Measurements from ENCODE around the gene PARP16.
"Not testable (repeated sequence)": the region's sequence is repeated elsewhere in the genome, so short reads cannot be mapped to it uniquely, and the experiment has no call there.

Gene PARP16

DNA sequence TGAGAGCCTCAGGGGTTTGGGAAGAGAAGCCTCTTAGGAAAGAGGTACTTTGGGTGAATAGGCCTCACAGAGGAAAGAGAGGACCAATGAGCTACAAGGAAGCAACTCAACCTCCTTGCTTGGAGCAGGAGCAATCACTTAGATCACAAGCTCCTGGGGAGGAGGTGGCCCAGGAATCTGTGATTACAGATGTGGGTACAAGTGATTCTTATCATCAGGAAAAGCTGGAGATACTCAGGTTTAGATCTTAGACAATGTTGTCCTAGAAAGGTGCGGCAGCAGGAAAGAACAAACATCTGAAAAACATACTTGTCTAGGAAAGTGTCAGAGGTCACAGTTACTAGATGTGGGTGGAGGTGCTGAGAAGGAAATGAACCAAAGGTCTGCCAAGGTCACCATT, 8.2 kb downstream of the PARP16 start:
- no peak for DNase-seq (ENCODE audit: extremely low read depth in 1 of 2, low read depth in 1 of 2)

DNA sequence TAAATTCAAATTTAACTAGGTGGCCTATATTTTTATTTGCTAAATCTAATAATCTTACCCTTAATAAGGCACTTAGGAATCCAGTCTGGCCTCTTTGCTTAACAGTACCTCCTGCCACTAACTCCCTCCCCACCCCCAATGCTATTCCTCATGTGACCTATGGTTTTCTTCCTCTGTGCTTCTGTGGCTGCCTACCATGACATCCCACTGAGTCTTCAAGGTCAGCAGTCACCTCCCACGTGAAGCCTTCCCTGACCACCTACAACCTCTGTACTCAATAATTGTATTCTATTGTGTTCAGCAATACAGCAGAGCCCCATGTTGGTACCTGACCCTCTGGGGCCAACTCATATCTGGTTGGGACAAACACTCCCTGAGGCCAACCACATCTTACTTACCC, 9.7 kb downstream of the PARP16 start:
- no peak for DNase-seq (ENCODE audit: extremely low read depth in 1 of 2, low read depth in 1 of 2)

DNA sequence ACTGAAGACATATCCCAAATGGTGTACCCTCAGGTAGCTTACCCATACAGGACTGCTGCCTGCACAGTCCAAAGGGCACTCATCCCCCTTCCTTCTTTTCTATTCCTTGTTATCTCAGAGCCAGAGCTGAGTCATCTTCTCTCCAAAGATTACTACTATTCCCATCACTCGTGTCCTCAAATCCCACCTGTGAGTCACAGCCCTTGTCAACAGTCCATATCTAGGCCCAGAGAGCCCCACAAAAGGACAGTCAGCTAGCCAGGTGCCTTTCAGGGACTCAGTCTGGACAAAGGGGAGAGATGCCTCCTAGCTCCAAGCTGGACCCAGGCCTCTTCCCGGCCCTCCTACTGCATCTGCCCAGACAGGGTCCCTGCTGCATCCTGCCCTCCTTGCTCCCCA, 11.0 kb downstream of the PARP16 start:
- no peak for DNase-seq (ENCODE audit: extremely low read depth in 1 of 2, low read depth in 1 of 2)

DNA sequence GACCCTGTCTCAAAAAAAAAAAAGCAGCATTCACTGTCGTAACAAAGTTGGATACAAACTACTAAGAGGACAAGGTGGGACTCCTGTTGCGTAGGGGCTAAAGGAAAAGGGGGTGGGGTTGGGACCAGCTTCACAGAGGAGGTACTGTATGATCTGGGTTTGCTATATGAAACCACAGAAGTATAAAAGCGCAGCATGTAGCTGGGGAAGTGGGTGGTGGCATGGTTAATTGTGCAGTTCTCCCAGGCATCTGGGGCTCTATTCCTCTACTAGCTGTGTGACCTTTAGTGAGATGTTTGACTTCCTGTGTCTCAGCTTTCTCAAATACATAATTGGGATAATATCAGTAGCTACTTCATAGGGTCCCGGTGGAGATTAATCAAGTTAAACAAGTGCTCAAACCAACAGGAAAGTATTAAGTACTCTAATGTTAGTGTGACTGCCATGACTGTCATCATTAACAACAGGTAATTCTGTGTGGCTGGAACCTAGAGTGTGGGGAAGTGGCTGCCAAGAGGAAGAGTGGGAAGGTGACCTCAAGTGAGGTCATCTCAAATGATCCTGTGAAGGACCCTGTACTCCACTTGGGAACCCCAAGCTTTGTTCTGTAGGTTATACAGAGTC, 11.5 kb downstream of the PARP16 start:
- DNase-seq (ENCODE audit: extremely low read depth in 1 of 2, low read depth in 1 of 2): no peak

DNA sequence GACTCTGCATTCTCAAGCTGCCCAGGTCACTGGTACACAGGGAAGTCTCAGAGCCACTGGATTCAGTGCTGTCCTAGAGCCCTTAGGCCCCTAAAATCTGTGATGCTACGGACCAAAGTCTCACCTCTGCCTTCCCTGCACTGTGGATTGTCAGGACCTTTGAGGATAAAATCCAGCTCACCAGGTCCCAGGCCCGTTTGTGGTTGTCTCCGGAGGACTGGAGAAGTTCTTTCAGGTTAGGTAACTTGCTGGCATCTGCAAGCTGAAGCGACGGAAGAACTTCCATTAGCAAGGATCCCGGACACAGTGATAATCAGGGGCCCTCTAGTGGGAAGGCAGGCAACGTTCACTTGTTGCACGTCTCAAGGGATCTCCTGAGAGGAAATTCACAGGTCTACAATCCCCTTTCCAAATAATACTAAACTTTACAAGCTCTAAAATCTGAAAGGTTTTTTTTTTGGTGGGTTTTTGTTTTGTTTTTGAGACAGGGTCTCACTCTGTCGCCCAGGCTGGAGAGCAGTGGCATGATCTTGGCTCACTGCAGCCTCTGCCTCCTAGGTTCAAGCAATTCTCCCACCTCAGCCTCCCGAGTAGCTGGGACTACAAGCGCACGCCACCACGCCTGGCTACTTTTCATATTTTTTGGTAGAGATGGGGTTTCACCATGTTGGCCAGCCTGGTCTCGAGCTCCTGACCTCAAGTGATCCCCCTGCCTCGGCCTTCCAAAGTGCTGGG, 15.7 kb downstream of the PARP16 start:
- not testable (repeated sequence) for DNase-seq (ENCODE audit: extremely low read depth in 1 of 2, low read depth in 1 of 2)

DNA sequence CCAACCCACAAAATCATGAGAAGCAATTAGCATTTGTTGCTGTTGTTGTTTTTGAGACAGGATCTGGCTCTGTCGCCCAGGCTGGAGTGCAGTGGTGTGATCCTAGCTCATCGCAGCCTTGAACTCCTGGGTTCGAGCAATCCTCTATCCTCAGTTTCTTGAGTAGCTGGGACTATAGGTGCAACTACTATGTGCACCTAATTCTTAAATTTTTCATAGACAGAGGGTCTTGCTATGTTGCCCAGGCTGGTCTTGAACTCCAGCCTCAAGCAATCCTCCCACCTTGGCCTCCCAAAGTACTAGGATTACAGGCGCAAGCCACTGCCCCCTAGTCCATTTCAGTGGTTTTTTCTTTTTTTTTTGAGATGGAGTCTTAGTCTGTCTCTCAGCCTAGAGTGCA, 18.3 kb downstream of the PARP16 start:
- DNase-seq (ENCODE audit: extremely low read depth in 1 of 2, low read depth in 1 of 2): no peak

DNA sequence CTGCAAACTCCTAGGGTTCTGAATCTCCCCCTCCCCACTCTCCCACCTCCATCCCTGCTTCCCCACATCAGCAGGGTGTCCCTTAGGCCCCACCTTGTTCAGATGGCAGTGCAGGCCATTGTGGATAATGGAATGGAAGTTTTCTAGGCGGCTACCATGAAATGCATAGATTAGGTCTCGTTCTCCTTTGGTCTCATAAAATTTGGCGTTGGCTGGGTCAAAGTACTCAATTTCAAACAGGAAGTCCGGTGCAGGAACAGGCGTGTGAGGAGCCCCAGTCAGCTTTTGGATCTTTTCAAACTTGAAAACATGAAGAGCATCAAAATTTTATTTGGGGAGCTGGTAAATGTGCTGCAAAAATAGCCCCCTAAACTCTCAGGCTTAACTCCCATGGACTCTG, 20.2 kb downstream of the PARP16 start:
- no peak for DNase-seq (ENCODE audit: extremely low read depth in 1 of 2, low read depth in 1 of 2)

DNA sequence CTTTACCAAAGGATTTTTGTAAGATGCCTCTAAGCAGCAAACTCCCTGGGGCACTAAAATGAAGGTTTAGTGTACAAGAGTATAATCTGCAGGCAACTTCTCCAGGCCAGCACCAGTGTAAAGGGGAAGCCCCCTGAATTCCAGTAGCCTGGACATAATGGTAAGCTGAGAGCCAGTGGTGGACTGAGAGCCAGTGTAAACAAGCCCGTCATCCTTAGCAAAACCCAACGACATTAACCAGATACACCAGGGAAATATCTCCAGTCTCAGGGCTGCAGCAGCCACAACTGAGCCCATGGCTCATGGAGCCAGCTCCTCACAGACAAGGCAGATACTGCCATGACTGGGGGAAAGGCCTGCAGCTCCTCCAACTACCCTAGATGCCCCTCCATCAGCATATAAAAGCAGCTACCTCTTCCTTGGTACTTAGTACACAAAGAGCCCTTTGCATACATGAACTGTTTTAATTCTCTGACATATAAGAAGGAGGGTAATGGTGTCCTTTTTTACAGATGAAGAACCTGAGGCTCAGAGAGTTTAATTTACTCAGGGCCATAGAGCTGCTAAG, 21.7 kb downstream of the PARP16 start:
- DNase-seq (ENCODE audit: extremely low read depth in 1 of 2, low read depth in 1 of 2): no peak

DNA sequence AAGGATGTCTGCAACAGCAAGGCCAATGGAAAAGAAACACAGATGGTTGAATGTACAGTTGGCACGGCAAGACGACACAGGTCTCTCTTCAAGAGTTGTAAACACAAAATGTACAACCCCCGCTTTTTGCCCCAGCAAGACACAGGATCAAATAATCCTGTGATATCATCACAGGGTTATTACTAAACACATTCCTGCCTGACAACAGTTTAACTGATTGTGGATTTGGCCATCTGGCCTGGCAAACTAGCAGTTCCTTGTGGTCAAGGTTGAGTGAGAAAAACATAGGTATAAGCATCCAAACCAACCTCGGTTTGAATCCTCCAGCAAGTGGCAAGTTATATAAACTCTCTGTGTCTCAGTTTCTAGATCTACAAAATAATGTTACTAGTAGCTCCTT, 23.4 kb downstream of the PARP16 start:
- no peak for DNase-seq (ENCODE audit: extremely low read depth in 1 of 2, low read depth in 1 of 2)

DNA sequence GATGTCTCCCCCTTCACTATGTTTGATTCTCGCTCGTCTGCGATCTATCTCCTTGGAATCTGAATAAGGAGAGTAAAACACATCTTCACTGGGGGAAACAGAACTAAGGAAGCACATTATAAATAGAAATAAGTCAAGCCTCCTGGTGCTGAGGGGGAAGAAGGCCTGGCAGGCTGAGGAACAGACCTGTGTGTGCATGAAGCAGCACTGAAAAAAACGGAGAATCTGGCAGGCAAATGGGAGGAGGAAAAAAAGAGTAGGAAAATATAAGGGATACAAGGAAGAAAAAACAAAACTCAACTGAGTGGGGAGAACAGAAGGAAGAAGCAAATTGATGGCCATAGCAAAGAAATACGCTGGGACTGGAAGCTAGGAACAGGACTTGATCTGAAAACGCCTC, 25.7 kb downstream of the PARP16 start:
- no peak for DNase-seq (ENCODE audit: extremely low read depth in 1 of 2, low read depth in 1 of 2)

DNA sequence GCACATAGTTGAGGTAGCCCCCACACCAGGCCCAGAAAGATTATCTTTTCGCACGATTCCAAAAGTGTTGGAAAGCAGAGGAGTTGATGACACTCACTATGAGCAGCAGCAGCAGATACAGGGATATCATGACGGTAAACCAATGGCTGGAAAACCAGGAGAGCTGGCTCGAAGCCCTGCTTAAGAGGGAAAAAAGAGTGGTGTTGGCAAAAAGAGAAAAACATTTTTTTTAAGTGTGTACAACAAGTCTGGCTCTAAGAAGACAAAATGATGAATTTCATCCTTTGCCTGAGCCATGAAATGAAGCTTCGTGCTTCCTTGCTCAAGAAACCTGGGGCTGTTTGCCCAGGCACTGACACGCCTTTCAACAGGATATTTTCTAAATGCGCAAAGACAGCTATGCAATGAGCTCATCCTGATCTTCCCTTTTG, 27.3 kb downstream of the PARP16 start:
- no peak for DNase-seq (ENCODE audit: extremely low read depth in 1 of 2, low read depth in 1 of 2)

DNA sequence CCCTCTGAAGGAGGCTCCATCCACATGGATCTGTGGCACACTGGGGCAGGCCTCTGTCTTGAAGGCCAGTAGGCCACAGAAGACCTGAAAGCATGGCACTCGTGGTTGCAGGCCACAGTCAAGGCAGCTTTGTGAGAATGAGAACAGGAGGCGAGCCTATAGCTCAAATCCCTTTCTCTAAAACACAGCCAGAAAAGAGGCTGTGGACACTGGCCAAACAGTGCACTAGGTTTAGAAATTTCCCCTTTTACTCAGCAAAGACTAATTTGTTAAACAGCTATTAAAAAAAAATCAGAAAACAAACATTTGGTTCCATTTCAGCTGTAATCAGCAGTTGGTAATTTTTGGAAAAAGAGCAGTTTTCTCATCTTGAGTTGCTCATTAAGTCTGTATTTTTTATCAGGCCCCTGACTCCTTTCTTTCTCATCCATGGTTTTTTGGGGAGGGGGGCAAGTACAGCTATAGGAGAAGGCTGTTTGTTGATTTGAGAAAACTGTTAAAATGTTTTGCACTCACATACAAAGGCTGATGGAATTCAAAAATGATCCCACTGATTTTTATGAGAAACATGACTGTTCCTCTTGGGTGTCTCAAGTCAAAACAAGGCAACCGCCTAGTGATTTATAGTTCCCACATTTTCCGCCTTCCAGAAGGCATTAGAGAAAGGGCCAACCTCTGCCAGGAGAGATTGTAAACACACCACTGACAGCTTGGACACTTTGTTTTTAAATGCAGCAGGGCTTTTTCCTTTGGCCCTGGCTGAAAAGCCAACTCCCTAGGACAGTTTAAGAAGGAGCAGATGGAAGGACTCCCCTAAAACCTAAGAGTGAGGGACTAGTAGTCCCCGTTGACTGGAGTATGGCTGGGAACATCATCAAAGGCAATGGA, 28.1 kb downstream of the PARP16 start:
- no peak for DNase-seq (ENCODE audit: extremely low read depth in 1 of 2, low read depth in 1 of 2)

DNA sequence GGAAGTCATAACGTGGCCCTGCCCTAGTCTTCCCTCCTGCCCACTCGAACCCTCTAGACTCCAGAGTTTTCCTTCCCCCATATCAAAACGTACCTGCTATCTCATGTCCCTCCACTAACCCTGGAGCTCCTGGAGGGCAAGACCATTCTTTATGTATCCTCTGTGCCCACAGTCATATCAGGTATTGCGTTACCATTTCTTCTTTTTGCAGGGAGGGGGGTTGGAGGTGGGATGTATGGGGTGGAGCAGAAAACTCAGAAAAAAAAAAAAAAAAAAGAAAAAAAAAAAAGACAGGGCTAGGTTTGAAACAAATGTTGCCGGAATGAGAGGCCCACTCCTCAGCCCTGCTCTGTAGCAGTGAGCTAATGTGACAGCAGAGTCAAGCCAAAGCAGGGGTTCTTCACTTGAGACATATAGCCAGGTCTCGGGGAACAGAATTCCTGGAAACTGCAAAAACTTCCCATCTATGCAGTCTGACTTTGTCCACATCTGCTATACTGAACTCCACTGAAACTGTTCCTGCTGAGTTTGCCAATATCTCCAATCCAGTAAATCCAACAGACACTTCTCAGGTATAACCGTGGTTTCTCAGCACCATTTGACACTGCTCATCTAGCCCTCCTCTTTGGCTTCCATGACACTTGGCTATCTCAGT, 31.1 kb downstream of the PARP16 start:
- DNase-seq (ENCODE audit: extremely low read depth in 1 of 2, low read depth in 1 of 2): no peak

DNA sequence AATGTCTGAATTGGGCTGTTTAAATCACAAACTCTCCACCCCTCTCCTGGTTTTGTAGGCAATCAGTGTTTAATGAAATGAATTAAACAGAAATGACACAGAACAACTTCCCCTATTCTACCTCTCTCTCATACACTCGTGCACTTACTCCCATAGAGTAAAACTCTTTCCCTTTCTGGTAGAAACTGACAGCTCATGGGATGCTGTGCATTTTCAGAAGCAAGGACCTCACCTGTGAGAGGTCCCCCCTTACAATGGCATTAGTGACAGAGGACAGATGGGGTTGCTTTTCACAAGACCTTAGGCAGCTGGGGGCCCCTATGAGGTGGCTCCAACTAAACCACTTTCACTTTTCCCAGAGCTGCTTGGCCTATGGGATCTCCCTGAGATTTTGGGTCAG, 31.9 kb downstream of the PARP16 start:
- DNase-seq (ENCODE audit: extremely low read depth in 1 of 2, low read depth in 1 of 2): no peak

DNA sequence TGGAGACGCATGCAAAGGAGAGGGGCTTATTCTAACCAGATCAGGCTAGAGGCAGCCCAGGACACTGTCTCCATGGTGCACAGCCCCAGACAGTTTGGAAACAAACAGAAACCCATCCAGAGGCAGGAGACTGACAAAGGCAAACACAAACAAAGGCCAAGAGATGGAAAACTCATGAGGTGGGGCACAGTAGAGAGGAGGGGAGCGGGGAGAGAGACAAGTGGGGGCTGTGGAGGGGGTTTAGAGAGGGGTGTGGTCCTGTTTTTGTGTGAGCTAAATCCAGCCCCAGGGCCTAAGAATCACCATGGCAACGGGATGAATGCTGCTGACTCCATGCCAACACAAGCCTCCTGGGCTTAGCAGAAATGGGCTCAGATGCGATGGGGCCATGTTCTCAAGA, 32.3 kb downstream of the PARP16 start:
- no peak for DNase-seq (ENCODE audit: extremely low read depth in 1 of 2, low read depth in 1 of 2)

DNA sequence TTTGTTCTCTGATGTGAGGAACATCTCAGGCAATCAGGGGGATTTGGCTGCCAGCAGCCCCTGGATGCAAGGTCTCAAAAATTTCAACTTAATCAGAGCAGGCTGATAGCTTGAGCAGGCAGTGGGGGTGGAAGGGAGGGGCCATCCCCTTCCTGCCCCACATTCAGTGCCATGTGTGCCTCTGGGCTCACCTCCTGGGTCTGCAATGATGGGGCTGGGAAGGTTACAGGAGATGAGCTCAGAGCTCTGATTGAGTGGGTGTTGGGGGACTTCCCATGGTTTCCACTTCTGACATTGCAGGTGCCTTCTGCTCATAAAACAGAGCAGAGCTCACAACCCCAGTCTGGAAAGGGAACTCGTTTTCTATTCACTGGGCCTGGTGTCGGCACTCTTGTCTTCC, 37.0 kb downstream of the PARP16 start:
- peak; percentile 47 to 75 for DNase-seq (ENCODE audit: extremely low read depth in 1 of 2, low read depth in 1 of 2)

DNA sequence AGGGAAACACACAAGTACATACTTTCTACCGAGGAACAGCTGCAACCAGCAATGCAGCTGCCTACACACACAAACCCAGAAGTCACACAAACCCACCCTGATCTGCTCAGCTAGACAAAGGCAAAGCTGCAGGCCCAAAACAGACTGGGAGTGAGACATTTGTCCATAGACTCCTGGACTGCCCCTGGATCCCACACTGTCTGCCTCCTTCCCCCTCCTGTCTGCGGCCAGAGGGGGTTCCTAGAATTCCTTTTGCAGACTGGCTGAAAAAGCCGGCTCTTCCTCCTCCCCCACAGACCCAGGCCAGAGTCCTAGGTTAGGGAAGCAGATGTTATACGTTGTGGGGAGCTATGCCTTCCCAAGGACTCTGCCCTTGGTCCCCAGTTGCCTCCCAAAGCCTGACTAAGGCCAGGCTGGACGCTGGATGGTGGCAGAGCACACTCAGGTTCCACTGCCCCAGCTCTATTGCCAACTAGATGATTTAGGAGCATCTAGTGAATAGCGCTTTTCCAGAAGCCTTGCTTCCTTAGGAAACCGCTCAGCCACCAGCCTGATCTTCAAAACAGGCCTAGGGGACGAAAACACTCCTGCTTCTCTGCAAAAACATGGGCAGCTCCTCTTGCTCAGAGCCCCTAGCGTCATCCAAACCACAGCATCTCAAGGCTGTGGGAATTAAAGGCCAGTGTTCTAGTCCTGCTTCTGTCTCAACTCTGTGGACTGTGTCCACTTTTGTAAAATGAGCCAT, 38.0 kb downstream of the PARP16 start:
- DNase-seq (ENCODE audit: extremely low read depth in 1 of 2, low read depth in 1 of 2): no peak

DNA sequence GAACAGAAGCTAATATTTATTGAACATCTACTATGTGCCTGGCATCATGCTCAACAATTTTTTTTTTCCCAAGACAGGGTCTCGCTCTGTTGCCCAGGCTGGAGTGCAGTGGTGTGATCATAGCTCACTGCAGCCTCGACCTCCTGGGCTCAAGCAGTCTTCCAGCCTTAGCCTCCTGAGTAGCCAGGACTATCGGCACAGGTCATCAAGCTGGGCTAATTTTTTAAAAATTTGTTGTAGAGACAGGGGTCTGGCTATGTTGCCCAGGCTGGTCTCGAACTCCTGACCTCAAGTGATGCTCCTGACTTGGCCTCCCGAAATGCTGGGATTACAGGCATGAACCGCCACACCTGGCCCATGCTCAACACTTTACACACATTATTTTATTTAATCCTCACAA, 39.7 kb downstream of the PARP16 start:
- DNase-seq (ENCODE audit: extremely low read depth in 1 of 2, low read depth in 1 of 2): no peak

DNA sequence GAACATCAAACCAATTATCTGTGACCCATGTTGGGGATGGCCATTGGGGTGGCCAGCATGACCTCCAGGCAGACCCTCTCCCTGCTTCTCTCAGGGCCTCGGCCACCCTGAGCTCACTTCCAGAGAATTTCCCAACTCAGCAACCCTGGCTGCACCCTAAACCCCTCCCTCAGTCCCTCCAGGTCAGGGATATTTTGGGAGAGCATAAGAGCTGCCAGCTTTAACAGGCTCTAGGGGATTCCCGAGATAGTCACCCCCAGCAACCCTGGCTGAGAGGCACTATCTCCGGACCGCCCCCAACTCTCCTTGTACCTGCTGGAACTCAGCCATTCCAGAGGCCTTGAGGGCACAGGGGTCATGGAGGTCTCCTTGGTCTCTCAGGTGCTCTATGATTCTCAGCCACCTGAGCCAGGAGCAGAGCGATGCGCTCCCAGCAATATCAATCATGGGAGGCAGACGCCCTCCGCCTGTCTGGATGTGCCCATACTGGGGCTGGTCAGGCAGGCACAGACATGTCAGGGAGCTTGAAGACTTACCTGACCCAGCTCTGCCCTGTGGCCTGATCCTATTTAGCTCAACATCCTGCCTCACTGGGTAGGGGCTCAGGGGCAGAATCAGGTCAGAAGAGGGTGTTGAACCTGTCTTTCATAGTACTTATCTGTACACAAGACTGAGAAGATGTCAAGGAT, 40.5 kb downstream of the PARP16 start:
- DNase-seq (ENCODE audit: extremely low read depth in 1 of 2, low read depth in 1 of 2): no peak
